ENCODE data around the gene UBE2E3.

GRCh38 chr2:181106229-181106628 lies 125.8 kb downstream of the UBE2E3 start:
- TF ChIP-seq CTCF (IDR thresholded peaks at IDR 0.05), result no peak
- no peak for TF ChIP-seq ZFX (IDR thresholded peaks at IDR 0.05; ENCODE audit: borderline replicate concordance)

Data from 22Rv1 (cell line).